ENCODE data around the gene GRIN2D. TPM values are rescaled to one million over a fixed set of nuclear protein-coding genes. Genes with fewer than 3 reads are reported as not detected.

GRIN2D gene
- total and polyA plus RNA-seq, 2 of the 8 experiments (the other 6 are each of a cell fraction or from before 2014, with no cell fraction given), result 2.2 to 12.4 TPM

DNA sequence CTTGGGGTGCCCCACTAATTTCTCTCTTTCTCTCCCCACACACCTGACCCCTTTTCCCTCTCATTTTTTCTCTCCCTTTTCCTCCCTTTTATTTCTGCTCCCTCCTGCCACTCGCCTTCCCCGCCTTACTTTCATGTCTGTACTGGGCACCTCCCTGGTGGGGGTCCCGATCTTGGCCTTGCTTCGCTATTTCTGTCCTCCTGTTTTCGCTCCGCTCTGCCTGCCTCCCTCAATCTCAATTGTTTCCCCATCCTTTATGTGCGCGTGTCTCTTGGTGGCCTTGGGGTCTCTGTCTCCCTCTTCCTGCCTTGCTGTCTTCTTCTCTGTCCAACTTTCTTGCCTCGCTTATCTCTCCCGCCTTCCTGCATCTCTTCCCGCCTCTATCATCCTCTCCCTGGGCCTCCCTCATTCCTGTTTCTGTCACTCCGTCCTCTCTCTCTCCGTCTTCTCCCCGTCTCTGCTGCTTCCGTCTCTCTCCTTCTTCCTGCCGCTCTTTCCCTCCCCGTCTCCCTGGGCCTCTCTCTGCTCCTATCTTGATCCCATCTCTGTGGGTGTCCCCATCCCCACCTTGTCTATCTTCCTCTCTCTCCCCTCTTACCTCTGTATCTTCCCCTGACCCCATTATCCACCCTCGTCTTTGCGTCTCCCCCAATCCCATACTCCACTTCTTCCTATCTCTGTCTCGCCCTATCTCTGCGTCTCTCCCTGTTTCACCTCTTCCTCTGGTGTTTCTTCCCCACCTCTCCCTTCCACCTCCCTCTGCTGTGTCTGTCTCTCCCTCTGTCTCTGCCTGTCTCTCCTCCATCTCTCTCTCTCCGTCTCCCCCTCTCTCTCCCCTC, 4.0 kb downstream of the GRIN2D start (continued):
- TF ChIP-seq BRCA1 (IDR thresholded peaks at IDR 0.05; ENCODE audit: low read depth, low read length) (no peak), POLR2A (IDR thresholded peaks at IDR 0.05; ENCODE audit: control extremely low read depth in 1 of 2, low read depth in 2 of 2, low read length in 2 of 2) (no peak), FOSL1 (IDR thresholded peaks at IDR 0.05; ENCODE audit: insufficient read depth, low read depth, low read length) (no peak), SIX5 (IDR thresholded peaks at IDR 0.05; ENCODE audit: low read depth, low read length) (no peak), KDM4A (IDR thresholded peaks at IDR 0.05; ENCODE audit: low read depth, low read length, severe bottlenecking) (no peak), SP4 (IDR thresholded peaks at IDR 0.05; ENCODE audit: low read length) (no peak), SIRT6 (IDR thresholded peaks at IDR 0.05; ENCODE audit: low read length) (no peak)

All from H1 (cell line).